OCI-LY7 (cell line): ENCODE measurements around the gene SAPCD1. TPM values are rescaled to one million over a fixed set of nuclear protein-coding genes. Genes with fewer than 3 reads are reported as not detected.
A peak's percentile ranks its signal among the peaks of the same experiment; 100 is the strongest.

Experiments
- BruUV-seq: library from RNA; stranded (reverse); fragments of 400-500 nt; replicated peaks from 2 replicates; lab custom pipeline; 2021; lab: Mats Ljungman, UMichigan
- CTCF ChIA-PET: fragments of 300-600 bp; sonication (Branson Sonifier 250); formaldehyde crosslinking; loops from one replicate; lab custom pipeline; 2022; ENCODE audit warnings: antibody characterized with exemption; ENCODE audit not compliant: unreplicated experiment; lab: Charles Lee
- POLR2A ChIA-PET: fragments of 300-600 bp; sonication (Branson Sonifier 250); formaldehyde crosslinking; loops from one replicate; lab custom pipeline; 2022; ENCODE audit warnings: antibody characterized with exemption; lab: Charles Lee
- DNase-seq: peaks from one replicate; pipeline ENCODE4 v3.0.0-alpha.2; 2015; ENCODE audit warnings: low spot score
- H2AFZ ChIP-seq: fragments of 200-600 bp; sonication (generic), shearing (Covaris generic); 2 replicates; pipeline ENCODE4 v1.6.1; 2014; ENCODE audit warnings: mild to moderate bottlenecking, antibody characterized with exemption, low read length, moderate library complexity
- H3K27ac ChIP-seq: fragments of 200-600 bp; sonication (generic); 2 replicates; pipeline ENCODE4 v1.5.1; 2014; ENCODE audit warnings: mixed run types, low read depth, mild to moderate bottlenecking, moderate library complexity, low read length, inconsistent platforms; ENCODE audit not compliant: poor library complexity, severe bottlenecking
- H3K36me3 ChIP-seq: fragments of 200-600 bp; sonication (generic); 2 replicates; pipeline ENCODE4 v1.6.1; 2014; ENCODE audit warnings: mild to moderate bottlenecking, antibody characterized with exemption, low read length, moderate library complexity, mixed read lengths; ENCODE audit not compliant: insufficient read depth
- H3K4me1 ChIP-seq: fragments of 200-600 bp; sonication (generic); 2 replicates; pipeline ENCODE4 v1.5.1; 2014; ENCODE audit warnings: mild to moderate bottlenecking, low read length; ENCODE audit not compliant: insufficient read depth, poor library complexity, severe bottlenecking
- H3K4me2 ChIP-seq: fragments of 200-600 bp; sonication (generic); 2 replicates; pipeline ENCODE4 v1.6.1; 2014; ENCODE audit warnings: mild to moderate bottlenecking, low read length
- H3K4me3 ChIP-seq: fragments of 200-600 bp; sonication (generic); 2 replicates; pipeline ENCODE4 v1.5.1; 2014; ENCODE audit warnings: mild to moderate bottlenecking, low read depth, low read length; ENCODE audit not compliant: poor library complexity, severe bottlenecking
- H3K79me2 ChIP-seq: fragments of 200-600 bp; sonication (generic); 2 replicates; pipeline ENCODE4 v1.6.1; 2016; ENCODE audit warnings: low read depth, mild to moderate bottlenecking, low read length, moderate library complexity, mixed read lengths; ENCODE audit not compliant: insufficient read depth
- H3K9me2 ChIP-seq: fragments of 200-600 bp; sonication (generic); 2 replicates; pipeline ENCODE4 v1.6.1; 2016; ENCODE audit warnings: mild to moderate bottlenecking, low read length, mixed read lengths; ENCODE audit not compliant: insufficient read depth
- H3K9me3 ChIP-seq: fragments of 200-600 bp; sonication (generic); 2 replicates; pipeline ENCODE4 v1.6.1; 2014; ENCODE audit warnings: mild to moderate bottlenecking, mixed run types, low read length, mixed read lengths
- H4K20me1 ChIP-seq: fragments of 200-600 bp; sonication (generic); 2 replicates; pipeline ENCODE4 v1.6.1; 2014; ENCODE audit warnings: mild to moderate bottlenecking, antibody characterized with exemption, low read length, moderate library complexity, mixed read lengths; ENCODE audit not compliant: insufficient read depth
- CTCF ChIP-seq: fragments of 200-600 bp; sonication (generic); conservative IDR thresholded peaks from 2 replicates; pipeline ENCODE4 v1.5.1; 2014; ENCODE audit warnings: mild to moderate bottlenecking, antibody characterized with exemption, low read length, moderate library complexity, mixed read lengths
- EZH2phosphoT487 ChIP-seq: fragments of 200-600 bp; sonication (generic); IDR thresholded peaks from 2 replicates; pipeline ENCODE4 v1.6.1; 2018; ENCODE audit warnings: low read depth, borderline replicate concordance, mild to moderate bottlenecking, mixed run types, antibody characterized with exemption, low read length, moderate library complexity, mixed read lengths
- intact Hi-C: fragments of 100-400 bp; cut with micrococcal nuclease; formaldehyde crosslinking; loops from one replicate; pipeline ENCODE4 v1.10.0; 2022; ENCODE audit not compliant: unreplicated experiment
- total RNA-seq, 2 experiments: library from RNA; depleted of rRNA in 1 of 2; stranded (reverse); fragments of >200 nt in 1 of 2; shearing (Covaris generic) in 1 of 2; gene quantifications; 2 replicates each; pipeline ENCODE4 v1.2.3, GENCODE V29; 2014 to 2022

The SAPCD1 gene
- total RNA-seq, 2 experiments from 2014 or later: 31.3 to 53.5 TPM

- Histone ChIP-seq H3K9me3 (no peaks in the 10 kb centered on the region), H4K20me1 (0 out of 2 replicates have a peak, but pooled peaks cover 8% of the 10 kb centered on the region), H3K27ac (peak overlapping the region; percentile 2), H3K36me3 (peaks cover 67% of the 10 kb centered on the region), H3K4me3 (peak overlapping the region; percentile 66), H2AFZ (no peak overlapping the region), H3K9me2 (no peaks in the 10 kb centered on the region), H3K4me1 (peaks cover 54% of the 10 kb centered on the region), H3K79me2 (peaks cover 10% of the 10 kb centered on the region; the same call in 1 of the 2 replicates), H3K4me2 (peak overlapping the region; percentile 83)
- intact Hi-C loops: loop anchor here (1.0 kb wide), 3 partner anchors 9 to 101 kb away; no protein-coding TSS in a partner anchor
- DNase-seq: peak; percentile 85
- BruUV-seq: no TSS peak
- no peak for TF ChIP-seq EZH2phosphoT487
- 0 out of 2 replicates have a peak, but pooled peaks have one; percentile 25 for TF ChIP-seq CTCF
- CTCF ChIA-PET: interaction anchor here (1.8 kb wide), 1 partner anchor 9 kb away, joined by 5 read pairs; no protein-coding TSS in a partner anchor
- POLR2A ChIA-PET: interaction anchor here (1.1 to 2.2 kb wide), 2 partner anchors 10 to 101 kb away, joined by 3 to 19 read pairs; partner anchors contain the start of gene MSH5
Measured at GRCh38 chr6:31729515-31729978, 32.9 kb upstream of the SAPCD1 start.

GRCh38 chr6:31729979-31730630, 32.4 kb upstream of the SAPCD1 start:
- Histone ChIP-seq H3K79me2 (peaks cover 15% of the 10 kb centered on the region; the same call in 1 of the 2 replicates), H4K20me1 (0 out of 2 replicates have a peak, but pooled peaks cover 8% of the 10 kb centered on the region), H3K9me2 (no peaks in the 10 kb centered on the region), H3K9me3 (no peaks in the 10 kb centered on the region), H3K4me2 (peak overlapping the region; percentile 83), H3K4me3 (peak overlapping the region; percentile 66), H3K4me1 (peaks cover 57% of the 10 kb centered on the region), H3K36me3 (peaks cover 67% of the 10 kb centered on the region), H2AFZ (no peak overlapping the region), H3K27ac (peak overlapping the region; percentile 2)
- peak; percentile 82 for DNase-seq
- intact Hi-C loops: loop anchor here (1.0 kb wide), 3 partner anchors 8 to 100 kb away; no protein-coding TSS in a partner anchor
- TF ChIP-seq CTCF (0 out of 2 replicates have a peak, but pooled peaks have one; percentile 29), EZH2phosphoT487 (no peak)
- ChIA-PET POLR2A (interaction anchor here (0.5 to 2.2 kb wide), 4 partner anchors 10 to 168 kb away, joined by 3 to 19 read pairs (median 3); partner anchors contain the start of gene MSH5), CTCF (interaction anchor here (1.8 kb wide), 1 partner anchor 9 kb away, joined by 5 read pairs; no protein-coding TSS in a partner anchor)
- no TSS peak for BruUV-seq
